Naive thymus-derived CD4-positive, alpha-beta T cell (primary cell): ENCODE results near the gene RBM33. TPM values are rescaled to one million over a fixed set of nuclear protein-coding genes. Genes with fewer than 3 reads are reported as not detected.

ENCODE experiments used
- ATAC-seq: fragments of 150-1000 bp; cut with Tn5 transposase; 2 replicates; pipeline ENCODE4 v1.10.0; 2021; ENCODE audit warnings: mild to moderate bottlenecking, moderate library complexity
- CTCF ChIA-PET: fragments of 350-600 bp; sonication (Branson Sonifier 250); formaldehyde crosslinking; loops from one replicate; lab custom pipeline; 2021; ENCODE audit warnings: antibody characterized with exemption; lab: Charles Lee
- POLR2A ChIA-PET: fragments of 350-600 bp; sonication (Branson Sonifier 250); formaldehyde crosslinking; loops from one replicate; lab custom pipeline; 2021; ENCODE audit warnings: antibody characterized with exemption, inconsistent platforms; lab: Charles Lee
- DNase-seq, 9 donors: peaks; one replicate each; pipeline versions ENCODE4 v3.0.0 to v3.0.0-alpha.2; 2020 to 2022; ENCODE audit warnings: mixed read lengths in 1 of 9
- H3K27ac ChIP-seq: one replicate; pipeline ENCODE4 v1.7.0; 2013; ENCODE audit warnings: mild to moderate bottlenecking, low read depth, low read length, moderate library complexity
- H3K27me3 ChIP-seq, 2 donors: one replicate each; pipeline ENCODE4 v1.7.0; 2013; ENCODE audit warnings: low read length in 2 of 2, mild to moderate bottlenecking in 2 of 2, moderate library complexity in 2 of 2; ENCODE audit not compliant: control insufficient read depth in 2 of 2, insufficient read depth in 2 of 2
- H3K36me3 ChIP-seq, 3 experiments: 1 replicate in 2 of 3; 2 replicates in 1 of 3; pipeline ENCODE4 v1.7.0; 2013; ENCODE audit warnings: low read length in 3 of 3, mild to moderate bottlenecking in 3 of 3, moderate library complexity in 1 of 3; ENCODE audit not compliant: insufficient read depth in 3 of 3, control insufficient read depth in 2 of 3
- H3K4me1 ChIP-seq, 2 donors: one replicate each; pipeline ENCODE4 v1.7.0; 2013; ENCODE audit warnings: low read length in 2 of 2, mild to moderate bottlenecking in 2 of 2, moderate library complexity in 1 of 2; ENCODE audit not compliant: control insufficient read depth in 2 of 2, insufficient read depth in 2 of 2
- H3K4me3 ChIP-seq: 2 replicates; pipeline ENCODE4 v1.7.0; 2013; ENCODE audit warnings: mild to moderate bottlenecking, low read length
- H3K9me3 ChIP-seq, 3 experiments: 1 replicate in 2 of 3; 2 replicates in 1 of 3; pipeline ENCODE4 v1.7.0; 2013; ENCODE audit warnings: low read length in 3 of 3; ENCODE audit not compliant: control insufficient read depth in 2 of 3
- H3K27ac Mint-ChIP-seq, 9 donors: one replicate each; pipeline ENCODE4 v1.8.0; 2020 to 2022; ENCODE audit warnings: mixed read lengths in 9 of 9, mild to moderate bottlenecking in 8 of 9, moderate library complexity in 5 of 9, inconsistent platforms in 2 of 9
- H3K27me3 Mint-ChIP-seq, 5 donors: one replicate each; pipeline ENCODE4 v1.8.0; 2021 to 2022; ENCODE audit warnings: mixed read lengths in 5 of 5, mild to moderate bottlenecking in 1 of 5
- H3K36me3 Mint-ChIP-seq, 5 donors: one replicate each; pipeline ENCODE4 v1.8.0; 2020 to 2022; ENCODE audit warnings: mixed read lengths in 5 of 5, mild to moderate bottlenecking in 3 of 5, inconsistent platforms in 1 of 5
- H3K4me1 Mint-ChIP-seq, 7 donors: one replicate each; pipeline ENCODE4 v1.8.0; 2020 to 2022; ENCODE audit warnings: mixed read lengths in 7 of 7, mild to moderate bottlenecking in 3 of 7, inconsistent platforms in 1 of 7
- H3K4me3 Mint-ChIP-seq, 10 donors: one replicate each; pipeline ENCODE4 v1.8.0; 2020 to 2022; ENCODE audit warnings: mild to moderate bottlenecking in 10 of 10, mixed read lengths in 10 of 10, moderate library complexity in 6 of 10, inconsistent platforms in 2 of 10
- H3K9me3 Mint-ChIP-seq, 11 donors: one replicate each; pipeline ENCODE4 v1.8.0; 2020 to 2022; ENCODE audit warnings: mixed read lengths in 11 of 11, mild to moderate bottlenecking in 4 of 11, inconsistent platforms in 1 of 11, moderate library complexity in 1 of 11
- intact Hi-C, 2 donors: fragments of 100-400 bp; cut with micrococcal nuclease; formaldehyde crosslinking; loops; one replicate each; pipeline ENCODE4 v1.15.1; 2023
- polyA plus RNA-seq, 2 donors: library from polyadenylated mRNA; unstranded; fragments of 300-500 nt; fragmentation: Illumina TruSeq; gene quantifications; one replicate each; pipeline ENCODE4 v1.2.3, GENCODE V29; 2021
- total RNA-seq, 6 experiments: library from RNA in 5 of 6; stranded (reverse) in 5 of 6; gene quantifications; 1 replicate in 5 of 6; 2 replicates in 1 of 6; pipeline ENCODE4 v1.2.3 and lab custom pipeline; 2021 to 2026

RBM33 gene
- total and polyA plus RNA-seq, 7 experiments from 2014 or later, result 43.7 to 177 (median 143) TPM

DNA sequence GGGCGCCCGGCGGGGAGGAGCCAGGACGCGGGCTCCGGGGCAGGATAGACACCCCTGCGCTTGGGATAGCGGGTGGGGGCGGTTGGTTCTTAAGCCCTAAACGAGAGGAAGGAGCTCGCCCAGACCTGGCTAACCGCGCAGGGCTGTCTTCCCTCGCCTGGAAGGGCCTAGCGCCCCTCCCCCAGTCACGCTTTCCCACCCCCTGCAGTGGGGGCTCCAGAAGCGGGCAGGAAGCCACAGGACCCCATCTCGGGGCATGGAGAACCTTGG lies 161.3 kb downstream of the RBM33 start:
- CTCF ChIA-PET, result no interaction called here

DNA sequence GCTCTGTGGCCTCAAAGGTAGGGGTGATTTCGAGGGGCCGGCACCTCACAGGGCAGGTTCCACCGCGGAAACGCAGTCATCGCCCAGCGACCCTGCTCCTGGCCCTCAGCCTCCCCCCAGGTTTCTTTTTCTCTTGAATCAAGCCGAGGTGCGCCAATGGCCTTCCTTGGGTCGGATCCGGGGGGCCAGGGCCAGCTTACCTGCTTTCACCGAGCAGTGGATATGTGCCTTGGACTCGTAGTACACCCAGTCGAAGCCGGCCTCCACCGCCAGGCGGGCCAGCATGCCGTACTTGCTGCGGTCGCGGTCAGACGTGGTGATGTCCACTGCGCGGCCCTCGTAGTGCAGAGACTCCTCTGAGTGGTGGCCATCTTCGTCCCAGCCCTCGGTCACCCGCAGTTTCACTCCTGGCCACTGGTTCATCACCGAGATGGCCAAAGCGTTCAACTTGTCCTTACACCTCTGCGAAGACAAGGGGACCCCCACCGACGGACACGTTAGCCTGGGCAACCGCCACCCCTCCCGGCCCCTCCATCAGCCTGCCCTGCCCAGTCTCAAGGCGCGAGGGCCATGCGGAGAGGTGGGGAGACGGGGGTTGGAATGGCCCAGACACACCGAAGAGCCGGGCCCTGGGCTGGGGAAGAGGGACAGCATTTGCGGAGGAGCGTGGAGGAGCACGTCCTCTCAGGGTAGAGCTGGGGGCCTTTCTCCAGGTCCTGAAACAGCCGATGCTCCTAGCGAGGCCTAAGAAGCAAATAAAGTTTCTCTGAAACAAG lies 161.8 kb downstream of the RBM33 start:
- H3K4me1 Mint-ChIP-seq, result peaks cover 3 to 40% (median 17%) of the 10 kb centered on the region in 7 donors
- intact Hi-C loops, result loop anchor here in 1 of 2 donors (5.0 to 10.0 kb wide), 4 partner anchors 349 to 1886 kb away; partner anchors contain the start of genes EN2 and RNF32
- CTCF ChIA-PET, result no interaction called here

More for the DNA sequence above, 161.3 kb downstream of the RBM33 start:
- H3K4me1 ChIP-seq, result no peaks in the 10 kb centered on the region
- H3K4me3 Mint-ChIP-seq, result peak overlapping the region in 2 of 10 donors; percentile 48 to 67
- no peaks in the 10 kb centered on the region for H3K36me3 Mint-ChIP-seq
- ATAC-seq, result no peak
- H3K27ac Mint-ChIP-seq, result no peak overlapping the region
- H3K4me1 Mint-ChIP-seq, result peaks cover 3 to 36% (median 17%) of the 10 kb centered on the region in 7 donors
- H3K9me3 ChIP-seq, result no peaks in the 10 kb centered on the region
- no peaks in the 10 kb centered on the region for H3K36me3 ChIP-seq
- no peak overlapping the region for H3K27ac ChIP-seq
- H3K27me3 ChIP-seq, result peaks cover 0 to 9% of the 10 kb centered on the region in 2 donors
- no peak overlapping the region for H3K4me3 ChIP-seq
- no peak for DNase-seq
- intact Hi-C loops, result loop anchor here in 1 of 2 donors (2.0 to 10.0 kb wide), 5 partner anchors 297 to 1887 kb away; partner anchors contain the start of genes EN2 and RNF32
- peaks cover 37 to 65% (median 49%) of the 10 kb centered on the region in 5 donors for H3K27me3 Mint-ChIP-seq
- peaks cover 0 to 3% (median 0%) of the 10 kb centered on the region in 11 donors for H3K9me3 Mint-ChIP-seq
- POLR2A ChIA-PET, result no interaction called here

GRCh38 chr7:155807065-155807671 lies 162.7 kb downstream of the RBM33 start:
- no peak for ATAC-seq
- H3K4me1 ChIP-seq, result no peaks in the 10 kb centered on the region

More for the DNA sequence above, 161.8 kb downstream of the RBM33 start:
- H3K4me3 Mint-ChIP-seq, result peak overlapping the region in 8 of 10 donors; percentile 5 to 67 (median 44)
- H3K4me1 ChIP-seq, result no peaks in the 10 kb centered on the region
- H3K36me3 ChIP-seq, result no peaks in the 10 kb centered on the region
- H3K9me3 ChIP-seq, result no peaks in the 10 kb centered on the region
- POLR2A ChIA-PET, result no interaction called here
- H3K36me3 Mint-ChIP-seq, result no peaks in the 10 kb centered on the region
- H3K27me3 ChIP-seq, result peaks cover 0 to 8% of the 10 kb centered on the region in 2 donors
- peaks cover 37 to 65% (median 49%) of the 10 kb centered on the region in 5 donors for H3K27me3 Mint-ChIP-seq
- no peak overlapping the region for H3K27ac ChIP-seq
- no peak for ATAC-seq
- peaks cover 0 to 3% (median 0%) of the 10 kb centered on the region in 11 donors for H3K9me3 Mint-ChIP-seq
- no peak overlapping the region for H3K4me3 ChIP-seq
- no peak for DNase-seq
- peak overlapping the region in 1 of 9 donors; percentile 9 for H3K27ac Mint-ChIP-seq

GRCh38 chr7:155807789-155808548 lies 163.5 kb downstream of the RBM33 start:
- H3K27me3 ChIP-seq, result peaks cover 0 to 14% of the 10 kb centered on the region in 2 donors
- ATAC-seq, result no peak
- no peaks in the 10 kb centered on the region for H3K4me1 ChIP-seq
- peaks cover 0 to 2% (median 0%) of the 10 kb centered on the region in 5 donors for H3K36me3 Mint-ChIP-seq
- no peak overlapping the region for H3K27ac ChIP-seq
- no peaks in the 10 kb centered on the region for H3K36me3 ChIP-seq
- peaks cover 11 to 49% (median 26%) of the 10 kb centered on the region in 7 donors for H3K4me1 Mint-ChIP-seq
- H3K9me3 ChIP-seq, result no peaks in the 10 kb centered on the region
- H3K27ac Mint-ChIP-seq, result no peak overlapping the region
- ChIA-PET POLR2A (no interaction called here), CTCF (no interaction called here)
- peak overlapping the region in 1 of 10 donors; percentile 67 for H3K4me3 Mint-ChIP-seq
- DNase-seq, result no peak
- peaks cover 0 to 3% (median 0%) of the 10 kb centered on the region in 11 donors for H3K9me3 Mint-ChIP-seq
- intact Hi-C loops, result loop anchor here in 1 of 2 donors (5.0 to 10.0 kb wide), 4 partner anchors 351 to 1884 kb away; partner anchors contain the start of genes EN2 and RNF32
- H3K27me3 Mint-ChIP-seq, result peaks cover 41 to 71% (median 55%) of the 10 kb centered on the region in 5 donors
- no peak overlapping the region for H3K4me3 ChIP-seq

More at GRCh38 chr7:155807065-155807671, 162.7 kb downstream of the RBM33 start:
- H3K36me3 ChIP-seq, result no peaks in the 10 kb centered on the region
- H3K27me3 ChIP-seq, result peaks cover 0 to 9% of the 10 kb centered on the region in 2 donors
- H3K27ac ChIP-seq, result no peak overlapping the region
- H3K4me3 Mint-ChIP-seq, result peak overlapping the region in 8 of 10 donors; percentile 11 to 67 (median 35)
- peaks cover 39 to 68% (median 52%) of the 10 kb centered on the region in 5 donors for H3K27me3 Mint-ChIP-seq
- no peak overlapping the region for H3K4me3 ChIP-seq
- DNase-seq, result no peak
- peaks cover 0 to 3% (median 0%) of the 10 kb centered on the region in 11 donors for H3K9me3 Mint-ChIP-seq
- H3K36me3 Mint-ChIP-seq, result peaks cover 0 to 2% (median 0%) of the 10 kb centered on the region in 5 donors
- ChIA-PET CTCF (no interaction called here), POLR2A (no interaction called here)
- peak overlapping the region in 1 of 9 donors; percentile 13 for H3K27ac Mint-ChIP-seq
- peaks cover 8 to 48% (median 25%) of the 10 kb centered on the region in 7 donors for H3K4me1 Mint-ChIP-seq
- no peaks in the 10 kb centered on the region for H3K9me3 ChIP-seq
- intact Hi-C loops, result loop anchor here in 1 of 2 donors (5.0 to 10.0 kb wide), 4 partner anchors 350 to 1885 kb away; partner anchors contain the start of genes EN2 and RNF32

- Mint-ChIP-seq H3K36me3 (peaks cover 0 to 2% (median 0%) of the 10 kb centered on the region in 5 donors), H3K27ac (peak overlapping the region in 1 of 9 donors; percentile 66), H3K4me3 (peak overlapping the region in 4 of 10 donors; percentile 9 to 59 (median 34)), H3K27me3 (peaks cover 48 to 74% (median 61%) of the 10 kb centered on the region in 5 donors), H3K4me1 (peaks cover 7 to 45% (median 22%) of the 10 kb centered on the region in 7 donors), H3K9me3 (peaks cover 0 to 2% (median 0%) of the 10 kb centered on the region in 11 donors)
- peaks cover 0 to 14% of the 10 kb centered on the region in 2 donors for H3K27me3 ChIP-seq
- no peaks in the 10 kb centered on the region for H3K36me3 ChIP-seq
- no peak overlapping the region for H3K27ac ChIP-seq
- H3K9me3 ChIP-seq, result no peaks in the 10 kb centered on the region
- DNase-seq (no peak), ATAC-seq (no peak)
- no peaks in the 10 kb centered on the region for H3K4me1 ChIP-seq
- CTCF ChIA-PET, result no interaction called here
- H3K4me3 ChIP-seq, result no peak overlapping the region
- intact Hi-C loops, result loop anchor here in 1 of 2 donors (5.0 to 10.0 kb wide), 4 partner anchors 351 to 1884 kb away; partner anchors contain the start of genes EN2 and RNF32
- POLR2A ChIA-PET, result no interaction called here
These were observed 164.3 kb downstream of the RBM33 start for GRCh38 chr7:155808549-155809331.
